ENCODE measurements around the gene PICK1. TPM values are rescaled to one million over a fixed set of nuclear protein-coding genes. Genes with fewer than 3 reads are reported as not detected.

The PICK1 gene
- total and polyA plus RNA-seq, 2 of the 13 experiments (the other 11 are each of a cell fraction or from before 2014, with no cell fraction given): 19.3 to 25.3 TPM

DNA sequence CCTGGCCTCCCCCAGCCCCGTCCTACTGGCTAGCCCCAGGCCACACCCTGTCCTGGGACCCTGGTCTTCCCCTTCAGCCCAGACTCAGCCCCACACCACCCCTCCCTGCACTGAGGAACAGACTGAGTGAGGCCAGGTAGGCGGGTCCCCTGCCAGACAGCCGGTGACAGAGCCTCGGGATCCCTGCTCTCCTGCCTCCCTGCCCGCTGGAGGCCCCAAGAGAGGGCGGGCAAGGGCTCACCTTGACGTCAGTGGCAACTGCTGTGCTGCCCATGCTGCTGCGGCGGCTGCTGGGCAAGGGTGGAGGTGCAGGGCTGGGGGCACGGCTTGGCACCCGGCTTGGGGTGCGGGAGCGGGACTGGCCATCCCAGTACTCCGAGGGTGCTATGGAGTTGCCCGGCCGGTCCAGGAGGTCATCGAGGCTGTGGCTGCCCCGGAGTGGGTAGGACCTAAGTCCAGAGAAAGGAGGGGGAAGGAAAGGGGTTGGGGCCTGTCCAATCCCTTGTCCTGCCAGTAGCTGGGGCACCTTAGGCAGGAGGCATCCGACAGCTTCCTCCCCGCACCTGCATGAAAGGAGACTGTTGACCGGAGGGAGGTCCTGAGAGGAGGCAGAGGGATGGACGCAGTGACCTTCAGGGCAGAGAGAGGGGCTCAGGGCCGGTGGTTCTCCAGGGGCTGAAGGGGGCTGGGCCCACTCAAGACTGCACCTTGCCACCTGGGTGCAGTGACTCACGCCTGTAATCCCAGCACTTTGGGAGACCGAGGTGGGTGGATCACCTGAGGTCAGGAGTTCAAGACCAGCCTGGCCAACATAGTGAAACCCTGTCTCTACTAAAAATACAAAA is 29.0 kb downstream of the PICK1 start:
- TF ChIP-seq, protein P1, sequence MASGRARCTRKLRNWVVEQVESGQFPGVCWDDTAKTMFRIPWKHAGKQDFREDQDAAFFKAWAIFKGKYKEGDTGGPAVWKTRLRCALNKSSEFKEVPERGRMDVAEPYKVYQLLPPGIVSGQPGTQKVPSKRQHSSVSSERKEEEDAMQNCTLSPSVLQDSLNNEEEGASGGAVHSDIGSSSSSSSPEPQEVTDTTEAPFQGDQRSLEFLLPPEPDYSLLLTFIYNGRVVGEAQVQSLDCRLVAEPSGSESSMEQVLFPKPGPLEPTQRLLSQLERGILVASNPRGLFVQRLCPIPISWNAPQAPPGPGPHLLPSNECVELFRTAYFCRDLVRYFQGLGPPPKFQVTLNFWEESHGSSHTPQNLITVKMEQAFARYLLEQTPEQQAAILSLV (CRISPR knock-in tag; IDR thresholded peaks at IDR 0.05; ENCODE audit: borderline replicate concordance): no peak
- TF ChIP-seq ZNF143 (CRISPR knock-in tag; IDR thresholded peaks at IDR 0.05) (no peak), ZC3H13 (CRISPR knock-in tag; IDR thresholded peaks at IDR 0.05) (no peak), ZFP82 (CRISPR knock-in tag; IDR thresholded peaks at IDR 0.05; ENCODE audit: borderline replicate concordance) (no peak), TSC22D2 (CRISPR knock-in tag; IDR thresholded peaks at IDR 0.05; ENCODE audit: borderline replicate concordance) (no peak), ZNF720 (CRISPR knock-in tag; IDR thresholded peaks at IDR 0.05) (no peak)
- H3K27me3 ChIP-seq (ENCODE audit: control insufficient read depth in 1 of 2, insufficient read depth in 2 of 2, low read length in 2 of 2): no peaks in the 10 kb centered on the region
- no peak overlapping the region for H3K4me3 ChIP-seq (replicated peaks in 1 of 3; ENCODE audit: insufficient read depth in 1 of 3, low read depth in 2 of 3, low read length in 3 of 3)
- no peaks in the 10 kb centered on the region for H3K79me2 ChIP-seq (ENCODE audit: insufficient read depth, low read length)
- H3K9me3 ChIP-seq (ENCODE audit: low read length): no peaks in the 10 kb centered on the region
- no peak for ATAC-seq
- intact Hi-C loops (cut with micrococcal nuclease; ENCODE audit: unreplicated experiment): no loop called here
- in situ Hi-C loops (cut with HindIII; ENCODE audit: extremely low pct_ligation_motif_present, low pct_unique_long_range_greater_than_20kb): no loop called here
- no peak overlapping the region for H3K4me2 ChIP-seq (ENCODE audit: low read depth, low read length)
- FAIRE-seq: no peak
- ChIA-PET CTCF (ENCODE audit: low intra/inter-chr PET ratio, low total read pairs) (no interaction called here), POLR2A (no interaction called here)
- DNase-seq (ENCODE audit: low spot score): no peak
- WGBS (ENCODE audit: low lambda C conversion rate): 99% methylated on average over 17 of the region's 25 CpGs
- no peak overlapping the region for H3K27ac ChIP-seq (ENCODE audit: extremely low read length, insufficient read depth, low read length)
- H3K9ac ChIP-seq (ENCODE audit: insufficient read depth, low read depth, low read length): no peak overlapping the region
- H3K36me3 ChIP-seq (replicated peaks in 1 of 2; ENCODE audit: control insufficient read depth in 1 of 2, insufficient read depth in 2 of 2, low read length in 2 of 2): peaks cover 9 to 16% of the 10 kb centered on the region in 2 experiments; a peak in 4 of 5 replicates
- no peak overlapping the region for H2AFZ ChIP-seq (ENCODE audit: low read length)
- H4K20me1 ChIP-seq (ENCODE audit: insufficient read depth, low read length): no peaks in the 10 kb centered on the region
- H3K4me1 ChIP-seq (ENCODE audit: insufficient read depth, low read length): no peaks in the 10 kb centered on the region
- BruUV-seq (replicated peaks): no TSS peak

DNA sequence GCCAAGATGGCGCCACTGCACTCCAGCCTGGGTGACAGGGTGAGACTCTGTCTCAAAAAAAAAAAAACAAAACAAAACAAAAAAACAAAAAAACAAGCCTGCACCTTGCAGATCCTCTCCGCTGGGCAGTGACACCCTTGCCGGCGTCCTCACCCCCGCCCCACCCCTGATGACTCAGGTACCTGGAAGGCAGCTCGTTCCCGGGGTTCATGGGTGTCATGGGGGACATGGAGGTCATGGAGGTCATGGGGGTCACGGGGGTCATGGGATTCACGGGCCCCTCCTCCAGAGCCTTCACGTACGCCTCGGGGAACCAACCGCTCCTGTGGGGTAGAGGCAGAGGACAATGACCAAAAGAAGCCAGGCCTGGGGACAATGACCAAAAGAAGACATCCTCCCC is 29.7 kb downstream of the PICK1 start:
- Histone ChIP-seq H3K4me3 (replicated peaks in 1 of 3; ENCODE audit: insufficient read depth in 1 of 3, low read depth in 2 of 3, low read length in 3 of 3) (no peak overlapping the region), H3K9me3 (ENCODE audit: low read length) (no peaks in the 10 kb centered on the region), H3K9ac (ENCODE audit: insufficient read depth, low read depth, low read length) (no peak overlapping the region), H3K4me2 (ENCODE audit: low read depth, low read length) (no peak overlapping the region), H4K20me1 (ENCODE audit: insufficient read depth, low read length) (no peaks in the 10 kb centered on the region), H3K4me1 (ENCODE audit: insufficient read depth, low read length) (no peaks in the 10 kb centered on the region), H3K79me2 (ENCODE audit: insufficient read depth, low read length) (no peaks in the 10 kb centered on the region), H3K27me3 (ENCODE audit: control insufficient read depth in 1 of 2, insufficient read depth in 2 of 2, low read length in 2 of 2) (no peaks in the 10 kb centered on the region), H3K27ac (ENCODE audit: extremely low read length, insufficient read depth, low read length) (no peak overlapping the region), H2AFZ (ENCODE audit: low read length) (no peak overlapping the region), H3K36me3 (replicated peaks in 1 of 2; ENCODE audit: control insufficient read depth in 1 of 2, insufficient read depth in 2 of 2, low read length in 2 of 2) (peaks cover 9 to 16% of the 10 kb centered on the region in 2 experiments; a peak in 4 of 5 replicates)
- ChIA-PET POLR2A (no interaction called here), CTCF (ENCODE audit: low intra/inter-chr PET ratio, low total read pairs) (no interaction called here)
- FAIRE-seq: no peak
- no peak for ATAC-seq
- BruUV-seq (replicated peaks): no TSS peak
- no peak for DNase-seq (ENCODE audit: low spot score)
- in situ Hi-C loops (cut with HindIII; ENCODE audit: extremely low pct_ligation_motif_present, low pct_unique_long_range_greater_than_20kb) (no loop called here), intact Hi-C loops (cut with micrococcal nuclease; ENCODE audit: unreplicated experiment) (no loop called here)
- 98% methylated on average over 12 of the region's 13 CpGs for WGBS (ENCODE audit: low lambda C conversion rate)
- TF ChIP-seq, protein P2, sequence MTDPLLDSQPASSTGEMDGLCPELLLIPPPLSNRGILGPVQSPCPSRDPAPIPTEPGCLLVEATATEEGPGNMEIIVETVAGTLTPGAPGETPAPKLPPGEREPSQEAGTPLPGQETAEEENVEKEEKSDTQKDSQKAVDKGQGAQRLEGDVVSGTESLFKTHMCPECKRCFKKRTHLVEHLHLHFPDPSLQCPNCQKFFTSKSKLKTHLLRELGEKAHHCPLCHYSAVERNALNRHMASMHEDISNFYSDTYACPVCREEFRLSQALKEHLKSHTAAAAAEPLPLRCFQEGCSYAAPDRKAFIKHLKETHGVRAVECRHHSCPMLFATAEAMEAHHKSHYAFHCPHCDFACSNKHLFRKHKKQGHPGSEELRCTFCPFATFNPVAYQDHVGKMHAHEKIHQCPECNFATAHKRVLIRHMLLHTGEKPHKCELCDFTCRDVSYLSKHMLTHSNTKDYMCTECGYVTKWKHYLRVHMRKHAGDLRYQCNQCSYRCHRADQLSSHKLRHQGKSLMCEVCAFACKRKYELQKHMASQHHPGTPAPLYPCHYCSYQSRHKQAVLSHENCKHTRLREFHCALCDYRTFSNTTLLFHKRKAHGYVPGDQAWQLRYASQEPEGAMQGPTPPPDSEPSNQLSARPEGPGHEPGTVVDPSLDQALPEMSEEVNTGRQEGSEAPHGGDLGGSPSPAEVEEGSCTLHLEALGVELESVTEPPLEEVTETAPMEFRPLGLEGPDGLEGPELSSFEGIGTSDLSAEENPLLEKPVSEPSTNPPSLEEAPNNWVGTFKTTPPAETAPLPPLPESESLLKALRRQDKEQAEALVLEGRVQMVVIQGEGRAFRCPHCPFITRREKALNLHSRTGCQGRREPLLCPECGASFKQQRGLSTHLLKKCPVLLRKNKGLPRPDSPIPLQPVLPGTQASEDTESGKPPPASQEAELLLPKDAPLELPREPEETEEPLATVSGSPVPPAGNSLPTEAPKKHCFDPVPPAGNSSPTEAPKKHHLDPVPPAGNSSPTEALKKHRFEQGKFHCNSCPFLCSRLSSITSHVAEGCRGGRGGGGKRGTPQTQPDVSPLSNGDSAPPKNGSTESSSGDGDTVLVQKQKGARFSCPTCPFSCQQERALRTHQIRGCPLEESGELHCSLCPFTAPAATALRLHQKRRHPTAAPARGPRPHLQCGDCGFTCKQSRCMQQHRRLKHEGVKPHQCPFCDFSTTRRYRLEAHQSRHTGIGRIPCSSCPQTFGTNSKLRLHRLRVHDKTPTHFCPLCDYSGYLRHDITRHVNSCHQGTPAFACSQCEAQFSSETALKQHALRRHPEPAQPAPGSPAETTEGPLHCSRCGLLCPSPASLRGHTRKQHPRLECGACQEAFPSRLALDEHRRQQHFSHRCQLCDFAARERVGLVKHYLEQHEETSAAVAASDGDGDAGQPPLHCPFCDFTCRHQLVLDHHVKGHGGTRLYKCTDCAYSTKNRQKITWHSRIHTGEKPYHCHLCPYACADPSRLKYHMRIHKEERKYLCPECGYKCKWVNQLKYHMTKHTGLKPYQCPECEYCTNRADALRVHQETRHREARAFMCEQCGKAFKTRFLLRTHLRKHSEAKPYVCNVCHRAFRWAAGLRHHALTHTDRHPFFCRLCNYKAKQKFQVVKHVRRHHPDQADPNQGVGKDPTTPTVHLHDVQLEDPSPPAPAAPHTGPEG (CRISPR knock-in tag; IDR thresholded peaks at IDR 0.05): no peak
- TF ChIP-seq ZNF660 (CRISPR knock-in tag; IDR thresholded peaks at IDR 0.05; ENCODE audit: borderline replicate concordance, low read depth): no peak
- TF ChIP-seq ZNF335 (CRISPR knock-in tag; IDR thresholded peaks at IDR 0.05): no peak

All from HepG2 (cell line).